Endothelial cell of umbilical vein (primary cell): ENCODE results near the gene ZNF12.

Experiments
- EZH2 ChIP-seq: IDR thresholded peaks from 2 replicates; pipeline ENCODE4 v1.6.1; 2012; ENCODE audit warnings: borderline replicate concordance, low read depth, mild to moderate bottlenecking, moderate library complexity, low read length, inconsistent platforms; ENCODE audit not compliant: severe bottlenecking
- FOS ChIP-seq: IDR thresholded peaks from 2 replicates; pipeline ENCODE4 v1.6.1; 2011; ENCODE audit warnings: mild to moderate bottlenecking, low read length, moderate library complexity, borderline replicate concordance; ENCODE audit not compliant: insufficient read depth
- GATA2 ChIP-seq: IDR thresholded peaks from 2 replicates; pipeline ENCODE4 v1.7.0; 2011; ENCODE audit warnings: low read depth, mild to moderate bottlenecking, moderate library complexity, mixed read lengths, low read length; ENCODE audit not compliant: insufficient read length, insufficient read depth
- JUN ChIP-seq: IDR thresholded peaks from 2 replicates; pipeline ENCODE4 v1.6.1; 2011; ENCODE audit warnings: borderline replicate concordance, low read depth; ENCODE audit not compliant: insufficient read length, insufficient read depth
- MYC ChIP-seq: IDR thresholded peaks from one replicate; pipeline ENCODE4 v1.6.1; 2011; ENCODE audit warnings: mild to moderate bottlenecking, low read depth, low read length
- POLR2A ChIP-seq: IDR thresholded peaks from 2 replicates; pipeline ENCODE4 v1.6.1; 2012; ENCODE audit warnings: low read depth, mild to moderate bottlenecking, control low read depth, low read length
- POLR2AphosphoS5 ChIP-seq: IDR thresholded peaks from 2 replicates; pipeline ENCODE4 v1.6.1; 2012; ENCODE audit warnings: low read depth, mild to moderate bottlenecking, control low read depth, low read length, moderate library complexity; ENCODE audit not compliant: insufficient read depth
- TF ChIP-seq, protein P1 (sequence below), 2 donors: IDR thresholded peaks; 1 replicate in 1 of 2; 2 replicates in 1 of 2; pipeline ENCODE4 v1.5.1; 2011; ENCODE audit warnings: low read length in 2 of 2, mild to moderate bottlenecking in 2 of 2, moderate library complexity in 2 of 2, control low read depth in 1 of 2, inconsistent platforms in 1 of 2, low read depth in 1 of 2; ENCODE audit not compliant: insufficient read depth in 1 of 2; ENCODE audit errors: extremely low read depth in 1 of 2
- TF ChIP-seq, protein P2 (sequence below): IDR thresholded peaks from 2 replicates; pipeline ENCODE4 v1.6.1; 2011; ENCODE audit not compliant: insufficient read depth, insufficient read length

DNA sequence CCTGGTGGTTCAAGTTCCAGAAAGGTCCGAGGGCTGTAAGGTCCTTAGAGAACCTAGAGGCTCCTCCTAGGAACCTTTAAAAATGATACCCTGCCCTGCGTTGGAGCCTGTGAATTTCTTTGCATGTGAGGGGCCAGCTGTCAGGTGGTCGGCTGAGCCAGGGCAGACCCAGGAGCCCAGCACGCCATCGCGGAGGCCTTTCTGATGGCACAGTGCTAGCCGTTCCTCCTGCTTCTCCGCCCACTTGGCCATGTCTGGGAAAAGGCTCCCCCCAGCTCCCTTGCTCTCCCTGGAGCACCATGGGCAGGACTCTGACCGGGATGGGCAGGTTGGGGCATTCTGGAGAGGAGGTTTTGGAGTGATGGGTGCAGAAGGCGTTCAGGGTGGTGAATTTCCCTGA lies 62.0 kb downstream of the ZNF12 start:
- TF ChIP-seq POLR2AphosphoS5 (no peak), POLR2A (no peak), EZH2 (no peak), FOS (no peak), JUN (no peak), MYC (no peak), GATA2 (no peak)
- TF ChIP-seq, protein P1, sequence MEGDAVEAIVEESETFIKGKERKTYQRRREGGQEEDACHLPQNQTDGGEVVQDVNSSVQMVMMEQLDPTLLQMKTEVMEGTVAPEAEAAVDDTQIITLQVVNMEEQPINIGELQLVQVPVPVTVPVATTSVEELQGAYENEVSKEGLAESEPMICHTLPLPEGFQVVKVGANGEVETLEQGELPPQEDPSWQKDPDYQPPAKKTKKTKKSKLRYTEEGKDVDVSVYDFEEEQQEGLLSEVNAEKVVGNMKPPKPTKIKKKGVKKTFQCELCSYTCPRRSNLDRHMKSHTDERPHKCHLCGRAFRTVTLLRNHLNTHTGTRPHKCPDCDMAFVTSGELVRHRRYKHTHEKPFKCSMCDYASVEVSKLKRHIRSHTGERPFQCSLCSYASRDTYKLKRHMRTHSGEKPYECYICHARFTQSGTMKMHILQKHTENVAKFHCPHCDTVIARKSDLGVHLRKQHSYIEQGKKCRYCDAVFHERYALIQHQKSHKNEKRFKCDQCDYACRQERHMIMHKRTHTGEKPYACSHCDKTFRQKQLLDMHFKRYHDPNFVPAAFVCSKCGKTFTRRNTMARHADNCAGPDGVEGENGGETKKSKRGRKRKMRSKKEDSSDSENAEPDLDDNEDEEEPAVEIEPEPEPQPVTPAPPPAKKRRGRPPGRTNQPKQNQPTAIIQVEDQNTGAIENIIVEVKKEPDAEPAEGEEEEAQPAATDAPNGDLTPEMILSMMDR (IDR thresholded peaks at IDR 0.05; ENCODE audit: extremely low read depth in 1 of 2, insufficient read depth in 1 of 2, low read depth in 1 of 2, low read length in 2 of 2), result no peak
- TF ChIP-seq, protein P2, sequence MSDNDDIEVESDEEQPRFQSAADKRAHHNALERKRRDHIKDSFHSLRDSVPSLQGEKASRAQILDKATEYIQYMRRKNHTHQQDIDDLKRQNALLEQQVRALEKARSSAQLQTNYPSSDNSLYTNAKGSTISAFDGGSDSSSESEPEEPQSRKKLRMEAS, result no peak
